Keratinocyte (primary cell): ENCODE measurements around the gene TMEM54. TPM values are rescaled to one million over a fixed set of nuclear protein-coding genes. Genes with fewer than 3 reads are reported as not detected.

ENCODE experiments used
- DNase-seq: peaks from one replicate; pipeline ENCODE4 v3.0.0-alpha.2; 2011; ENCODE audit warnings: low read depth, missing footprints, low spot score
- FAIRE-seq: peaks from 2 replicates; lab custom pipeline; 2011; peaks lifted over from hg19 to GRCh38; lab: Jason Lieb, UNC
- H2AFZ ChIP-seq: 2 replicates; pipeline ENCODE4 v1.6.0; 2012; ENCODE audit warnings: low read length, control low read depth, inconsistent platforms; ENCODE audit not compliant: control insufficient read depth
- H3K27ac ChIP-seq: 2 replicates; pipeline ENCODE4 v1.5.1; 2011; ENCODE audit warnings: low read length; ENCODE audit not compliant: control insufficient read depth, insufficient read depth
- H3K27me3 ChIP-seq: 3 replicates; pipeline ENCODE4 v1.6.0; 2011; ENCODE audit warnings: low read length; ENCODE audit not compliant: control insufficient read depth, insufficient read depth; ENCODE audit errors: extremely low read depth
- H3K36me3 ChIP-seq, 2 experiments: 2 replicates in 1 of 2; 3 replicates in 1 of 2; pipeline ENCODE4 v1.5.1; 2011; ENCODE audit warnings: low read length in 2 of 2, mild to moderate bottlenecking in 1 of 2; ENCODE audit not compliant: control insufficient read depth in 2 of 2, insufficient read depth in 2 of 2; ENCODE audit errors: extremely low read depth in 1 of 2
- H3K4me1 ChIP-seq: 3 replicates; pipeline ENCODE4 v1.5.1; 2011; ENCODE audit warnings: low read length; ENCODE audit not compliant: control insufficient read depth, insufficient read depth; ENCODE audit errors: extremely low read depth
- H3K4me2 ChIP-seq: 3 replicates; pipeline ENCODE4 v1.6.0; 2011; ENCODE audit warnings: low read depth, low read length; ENCODE audit not compliant: control insufficient read depth, insufficient read depth; ENCODE audit errors: extremely low read depth
- H3K4me3 ChIP-seq, 3 experiments: fragments of 200-600 bp in 1 of 3; sonication (generic) in 1 of 3; 2 replicates in 2 of 3; 3 replicates in 1 of 3; pipeline ENCODE4 v1.5.1; 2011 to 2016; ENCODE audit warnings: low read length in 3 of 3, mild to moderate bottlenecking in 3 of 3, control low read depth in 2 of 3, inconsistent platforms in 1 of 3, low read depth in 1 of 3, mixed read lengths in 1 of 3, mixed run types in 1 of 3, moderate library complexity in 1 of 3; ENCODE audit not compliant: control insufficient read depth in 2 of 3, insufficient read depth in 2 of 3; ENCODE audit errors: extremely low read depth in 1 of 3
- H3K79me2 ChIP-seq: 2 replicates; pipeline ENCODE4 v1.6.0; 2012; ENCODE audit warnings: low read length; ENCODE audit not compliant: control insufficient read depth, insufficient read depth
- H3K9ac ChIP-seq: 3 replicates; pipeline ENCODE4 v1.6.0; 2011; ENCODE audit warnings: low read length; ENCODE audit not compliant: control insufficient read depth, insufficient read depth; ENCODE audit errors: extremely low read depth
- H3K9me1 ChIP-seq: 3 replicates; pipeline ENCODE4 v1.6.0; 2011; ENCODE audit warnings: low read length; ENCODE audit not compliant: control insufficient read depth, insufficient read depth; ENCODE audit errors: extremely low read depth
- H3K9me3 ChIP-seq: 2 replicates; pipeline ENCODE4 v1.5.1; 2012; ENCODE audit warnings: low read depth, low read length; ENCODE audit not compliant: control insufficient read depth
- H4K20me1 ChIP-seq: 3 replicates; pipeline ENCODE4 v1.6.0; 2011; ENCODE audit warnings: low read length; ENCODE audit not compliant: control insufficient read depth, insufficient read depth; ENCODE audit errors: extremely low read depth
- EZH2 ChIP-seq: IDR thresholded peaks from one replicate; pipeline ENCODE4 v1.6.1; 2012; ENCODE audit warnings: inconsistent platforms, mild to moderate bottlenecking, low read length, moderate library complexity
- dilution Hi-C: fragments of 300-500 bp; cut with MboI; formaldehyde crosslinking; loops from one replicate; pipeline ENCODE4 v1.7.0; 2020; ENCODE audit warnings: low sequenced_read_pairs; ENCODE audit not compliant: extremely low pct_ligation_motif_present
- polyA plus RNA-seq, 5 experiments: library from polyadenylated mRNA; depleted of rRNA in 3 of 5; stranded (reverse) in 3 of 5; stranded (forward) in 1 of 5; unstranded in 1 of 5; fragments of >200 nt; gene quantifications; 1 replicate in 1 of 5; 2 replicates in 3 of 5; 3 replicates in 1 of 5; pipeline versions ENCODE4 v1.2.1 to v1.2.3, GENCODE V29; 2011 to 2012; ENCODE audit warnings: missing spikeins in 2 of 5, low read depth in 1 of 5, low replicate concordance in 1 of 5
- TF ChIP-seq, protein P1 (sequence below), 3 experiments: IDR thresholded peaks in 1 of 3; conservative IDR thresholded peaks in 1 of 3; optimal IDR thresholded peaks in 1 of 3; 2 replicates in 2 of 3; 3 replicates in 1 of 3; pipeline versions ENCODE3 to v1.5.1; 2011; ENCODE audit warnings: low read length in 3 of 3, mild to moderate bottlenecking in 3 of 3, moderate library complexity in 2 of 3, control low read depth in 1 of 3, inconsistent platforms in 1 of 3; ENCODE audit not compliant: insufficient read depth in 2 of 3; ENCODE audit errors: extremely low read depth in 1 of 3

TMEM54 gene
- polyA plus RNA-seq, 1 donor (not counting 4 experiments of a cell fraction or from before 2014, with no cell fraction given), result 59.4 TPM

DNA sequence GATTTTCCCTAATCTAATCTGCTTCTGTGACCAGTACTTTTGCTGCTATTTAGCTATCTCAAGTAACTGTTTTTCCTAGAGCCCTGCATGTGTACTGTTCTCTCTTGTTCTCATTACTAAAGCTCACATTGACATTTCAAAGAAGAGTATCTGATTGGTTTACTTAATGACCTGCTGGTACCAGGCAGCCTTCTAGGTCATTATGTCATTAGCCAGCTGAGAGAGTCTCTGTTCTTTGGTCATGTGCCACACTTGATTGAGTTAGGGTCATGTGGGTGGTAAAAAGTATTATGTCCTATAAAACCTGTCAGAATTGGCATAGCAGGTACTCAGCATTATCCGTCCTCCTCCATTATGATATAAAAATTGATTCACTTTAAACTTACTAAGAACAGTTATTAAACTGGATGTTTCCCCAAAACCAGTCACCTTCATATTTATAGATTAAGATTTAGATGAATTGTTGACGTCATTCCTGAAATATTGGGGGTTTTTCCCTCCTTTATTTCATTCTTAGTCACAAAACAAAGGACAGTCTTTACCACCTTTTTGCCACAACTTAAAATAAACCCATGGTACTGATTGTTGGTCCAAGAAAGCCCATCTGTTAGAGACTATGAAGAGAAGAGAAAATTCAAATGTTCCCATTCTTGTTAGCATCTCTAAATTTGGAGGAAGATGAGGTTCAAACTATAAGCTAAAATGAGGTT lies 52.7 kb downstream of the TMEM54 start:
- no peak overlapping the region for H3K4me2 ChIP-seq
- no peak for TF ChIP-seq EZH2
- TF ChIP-seq, protein P1, sequence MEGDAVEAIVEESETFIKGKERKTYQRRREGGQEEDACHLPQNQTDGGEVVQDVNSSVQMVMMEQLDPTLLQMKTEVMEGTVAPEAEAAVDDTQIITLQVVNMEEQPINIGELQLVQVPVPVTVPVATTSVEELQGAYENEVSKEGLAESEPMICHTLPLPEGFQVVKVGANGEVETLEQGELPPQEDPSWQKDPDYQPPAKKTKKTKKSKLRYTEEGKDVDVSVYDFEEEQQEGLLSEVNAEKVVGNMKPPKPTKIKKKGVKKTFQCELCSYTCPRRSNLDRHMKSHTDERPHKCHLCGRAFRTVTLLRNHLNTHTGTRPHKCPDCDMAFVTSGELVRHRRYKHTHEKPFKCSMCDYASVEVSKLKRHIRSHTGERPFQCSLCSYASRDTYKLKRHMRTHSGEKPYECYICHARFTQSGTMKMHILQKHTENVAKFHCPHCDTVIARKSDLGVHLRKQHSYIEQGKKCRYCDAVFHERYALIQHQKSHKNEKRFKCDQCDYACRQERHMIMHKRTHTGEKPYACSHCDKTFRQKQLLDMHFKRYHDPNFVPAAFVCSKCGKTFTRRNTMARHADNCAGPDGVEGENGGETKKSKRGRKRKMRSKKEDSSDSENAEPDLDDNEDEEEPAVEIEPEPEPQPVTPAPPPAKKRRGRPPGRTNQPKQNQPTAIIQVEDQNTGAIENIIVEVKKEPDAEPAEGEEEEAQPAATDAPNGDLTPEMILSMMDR (optimal IDR thresholded peaks at IDR 0.05 in 1 of 3, IDR thresholded peaks at IDR 0.05 in 1 of 3, conservative IDR thresholded peaks at IDR 0.05 in 1 of 3; ENCODE audit: extremely low read depth in 1 of 3, insufficient read depth in 2 of 3, low read length in 3 of 3), result no peak

More for the DNA sequence above, 52.7 kb downstream of the TMEM54 start:
- H2AFZ ChIP-seq, result no peak overlapping the region
- no peak for DNase-seq
- no peaks in the 10 kb centered on the region for H4K20me1 ChIP-seq
- no peaks in the 10 kb centered on the region for H3K9me1 ChIP-seq
- dilution Hi-C loops, result no loop called here
- H3K36me3 ChIP-seq, result peaks cover 2 to 6% of the 10 kb centered on the region in 2 experiments
- no peak overlapping the region for H3K27ac ChIP-seq
- H3K27me3 ChIP-seq, result no peaks in the 10 kb centered on the region
- no peaks in the 10 kb centered on the region for H3K4me1 ChIP-seq
- H3K4me3 ChIP-seq, result no peak overlapping the region
- no peak for FAIRE-seq
- H3K9me3 ChIP-seq, result no peaks in the 10 kb centered on the region
- H3K79me2 ChIP-seq, result no peaks in the 10 kb centered on the region
- no peak overlapping the region for H3K9ac ChIP-seq

Other genes with a start within 250 kb of the TMEM54 start
- 11.2 to 12.0 TPM (median 11.2 TPM) in 3 replicates for gene SYNC, start 198.6 kb downstream of the TMEM54 start, polyA plus RNA-seq
- gene YARS1, start 84.0 kb downstream of the TMEM54 start, polyA plus RNA-seq, result 32.0 to 97.4 TPM (median 68.4 TPM) in 3 replicates
- 16.2 to 29.0 TPM (median 19.6 TPM) in 3 replicates for gene S100PBP, start 83.7 kb downstream of the TMEM54 start, polyA plus RNA-seq
- not detected in 3 replicates for gene FNDC5, start 30.5 kb downstream of the TMEM54 start, polyA plus RNA-seq
- not detected in 3 replicates for gene HPCA, start 14.9 kb downstream of the TMEM54 start, polyA plus RNA-seq
- gene RNF19B, start 63.4 kb upstream of the TMEM54 start, polyA plus RNA-seq, result 31.8 to 48.3 TPM (median 33.5 TPM) in 3 replicates
- 193 to 258 TPM (median 256 TPM) in 3 replicates for gene AK2, start 135.5 kb upstream of the TMEM54 start, polyA plus RNA-seq
- 5.9 to 9.1 TPM (median 6.7 TPM) in 3 replicates for gene AZIN2, start 179.8 kb upstream of the TMEM54 start, polyA plus RNA-seq